VCaP (cell line): Measurements from ENCODE around the gene RXRA.

Experiments
- H3K27ac ChIP-seq: fragments of 450-650 bp; 2 replicates; pipeline ENCODE4 v1.5.1; 2017
- TF ChIP-seq, protein P1 (sequence below): fragments of 450-650 bp; conservative IDR thresholded peaks from 2 replicates; pipeline ENCODE4 v1.5.1; 2017; ENCODE audit warnings: mild to moderate bottlenecking, moderate library complexity

RXRA gene

DNA sequence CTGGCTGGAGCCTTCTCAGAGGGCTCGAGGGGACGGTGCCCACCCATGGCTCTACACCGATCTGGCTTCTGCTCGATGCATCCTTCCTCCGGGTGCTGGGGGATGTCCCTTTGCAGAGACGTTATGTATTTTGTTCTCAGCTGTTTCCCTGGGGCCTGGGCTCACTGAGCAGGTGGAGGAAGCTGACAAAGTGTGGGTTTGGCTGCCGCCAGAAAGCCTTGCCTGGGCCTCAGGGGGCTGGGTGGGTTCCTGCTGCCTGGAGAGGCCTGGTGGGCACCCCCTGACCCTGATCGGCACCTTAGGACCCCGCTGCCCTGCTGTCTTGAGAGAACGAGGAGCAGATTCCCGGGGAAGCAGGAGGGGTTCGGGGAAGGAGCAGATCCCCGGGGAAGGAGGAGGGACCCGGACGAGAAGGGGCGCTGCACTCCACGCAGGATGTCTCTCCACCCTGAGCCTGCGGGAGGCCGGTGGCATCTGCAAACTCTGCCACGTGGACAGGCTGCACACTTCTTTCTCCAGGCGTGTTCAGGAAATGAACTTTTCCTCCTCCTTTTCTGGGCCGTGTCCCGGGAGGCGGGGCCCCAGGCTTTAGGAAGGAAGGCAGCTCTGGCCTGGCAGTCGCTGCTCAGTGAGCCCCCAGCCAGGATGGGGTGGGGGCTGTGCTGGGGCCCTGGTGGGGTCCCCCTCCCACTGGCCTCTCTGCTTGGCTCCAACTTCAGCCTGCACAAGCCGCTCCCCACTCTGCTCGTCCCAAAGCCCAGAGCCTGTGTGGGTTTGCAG is 148.9 kb downstream of the RXRA start:
- TF ChIP-seq, protein P1, sequence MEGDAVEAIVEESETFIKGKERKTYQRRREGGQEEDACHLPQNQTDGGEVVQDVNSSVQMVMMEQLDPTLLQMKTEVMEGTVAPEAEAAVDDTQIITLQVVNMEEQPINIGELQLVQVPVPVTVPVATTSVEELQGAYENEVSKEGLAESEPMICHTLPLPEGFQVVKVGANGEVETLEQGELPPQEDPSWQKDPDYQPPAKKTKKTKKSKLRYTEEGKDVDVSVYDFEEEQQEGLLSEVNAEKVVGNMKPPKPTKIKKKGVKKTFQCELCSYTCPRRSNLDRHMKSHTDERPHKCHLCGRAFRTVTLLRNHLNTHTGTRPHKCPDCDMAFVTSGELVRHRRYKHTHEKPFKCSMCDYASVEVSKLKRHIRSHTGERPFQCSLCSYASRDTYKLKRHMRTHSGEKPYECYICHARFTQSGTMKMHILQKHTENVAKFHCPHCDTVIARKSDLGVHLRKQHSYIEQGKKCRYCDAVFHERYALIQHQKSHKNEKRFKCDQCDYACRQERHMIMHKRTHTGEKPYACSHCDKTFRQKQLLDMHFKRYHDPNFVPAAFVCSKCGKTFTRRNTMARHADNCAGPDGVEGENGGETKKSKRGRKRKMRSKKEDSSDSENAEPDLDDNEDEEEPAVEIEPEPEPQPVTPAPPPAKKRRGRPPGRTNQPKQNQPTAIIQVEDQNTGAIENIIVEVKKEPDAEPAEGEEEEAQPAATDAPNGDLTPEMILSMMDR = no peak
- peak overlapping the region; percentile 47; the same call in 1 of the 2 replicates for H3K27ac ChIP-seq

DNA sequence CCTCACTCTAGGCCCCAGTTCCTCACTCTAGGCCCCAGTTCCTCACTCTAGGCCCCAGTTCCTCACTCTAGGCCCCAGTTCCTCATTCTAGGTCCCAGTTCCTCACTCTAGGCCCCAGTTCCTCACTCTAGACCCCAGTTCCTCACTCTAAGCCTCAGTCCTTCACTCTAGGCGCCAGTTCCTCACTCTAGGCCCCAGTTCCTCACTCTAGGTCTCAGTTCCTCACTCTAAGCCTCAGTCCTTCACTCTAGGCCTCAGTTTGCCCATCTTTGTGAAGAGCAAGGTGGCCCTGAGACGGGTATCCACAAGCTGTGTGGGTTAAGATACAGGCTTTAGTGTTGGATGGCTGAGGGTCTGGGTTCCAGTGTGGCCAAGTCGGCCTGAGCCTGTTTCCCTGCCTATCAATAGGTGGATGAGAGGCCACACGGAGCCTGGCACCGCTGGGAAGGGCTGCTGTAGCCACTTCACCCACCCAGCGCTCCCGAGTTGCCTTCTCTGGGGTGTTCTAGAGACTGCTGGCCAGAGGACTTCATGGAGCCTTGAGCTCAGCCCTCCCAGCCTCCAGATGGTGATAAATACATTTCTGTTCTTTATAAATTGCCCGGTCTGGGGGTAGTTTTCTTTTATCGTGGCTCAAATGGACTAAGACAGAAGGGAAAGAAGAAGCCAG is 150.2 kb downstream of the RXRA start:
- no peak overlapping the region for H3K27ac ChIP-seq
- TF ChIP-seq, protein P1 = no peak

DNA sequence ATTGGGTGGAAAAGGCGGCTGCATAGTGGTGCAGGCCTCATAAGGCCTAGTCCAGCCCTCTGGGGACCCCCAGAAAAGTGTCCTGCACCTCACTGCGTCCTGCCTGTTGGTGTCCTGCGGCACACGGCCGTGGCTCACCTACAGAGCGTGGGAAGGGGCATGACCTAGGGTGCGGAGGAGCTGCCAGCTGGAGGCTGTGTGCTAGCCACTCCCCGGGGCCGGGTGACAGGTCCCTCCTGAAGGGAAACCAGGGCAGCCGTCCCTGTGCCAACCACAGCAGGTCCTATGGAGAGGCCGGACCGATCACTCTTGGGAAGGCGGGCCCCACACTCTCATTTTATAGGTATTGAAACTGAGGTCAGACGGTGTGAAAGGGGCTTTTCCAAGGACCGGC is 150.7 kb downstream of the RXRA start:
- H3K27ac ChIP-seq = no peak overlapping the region
- TF ChIP-seq, protein P1 = no peak

DNA sequence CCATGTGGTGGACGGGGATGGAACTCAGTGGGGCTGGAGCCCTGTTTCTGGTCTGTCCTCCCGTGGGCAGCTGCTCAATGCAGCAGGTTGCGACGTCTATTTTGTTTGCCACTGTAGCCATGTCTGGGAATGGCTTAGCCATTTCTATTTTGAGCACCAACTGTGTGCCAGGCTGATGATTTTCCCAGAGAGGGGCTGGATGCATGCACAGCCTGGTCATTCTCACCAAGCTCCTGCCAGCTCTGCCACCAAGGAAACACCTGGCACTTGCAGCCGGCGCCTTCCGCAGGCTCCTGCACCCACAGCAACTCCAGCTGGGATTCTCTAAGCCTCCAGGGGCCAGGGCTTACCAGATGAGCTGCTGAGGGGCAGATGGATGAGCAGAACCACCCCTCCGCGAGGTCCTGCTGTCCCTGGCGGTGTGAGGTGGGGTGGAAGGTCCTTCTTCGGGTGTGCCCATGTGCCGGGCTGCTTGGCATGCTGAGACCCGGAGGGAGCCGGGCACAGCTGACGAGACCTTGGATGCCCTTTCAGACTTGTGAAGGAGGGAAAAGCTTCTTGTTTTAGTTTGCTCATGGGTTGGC is 151.2 kb downstream of the RXRA start:
- H3K27ac ChIP-seq = no peak overlapping the region
- TF ChIP-seq, protein P1 = no peak

DNA sequence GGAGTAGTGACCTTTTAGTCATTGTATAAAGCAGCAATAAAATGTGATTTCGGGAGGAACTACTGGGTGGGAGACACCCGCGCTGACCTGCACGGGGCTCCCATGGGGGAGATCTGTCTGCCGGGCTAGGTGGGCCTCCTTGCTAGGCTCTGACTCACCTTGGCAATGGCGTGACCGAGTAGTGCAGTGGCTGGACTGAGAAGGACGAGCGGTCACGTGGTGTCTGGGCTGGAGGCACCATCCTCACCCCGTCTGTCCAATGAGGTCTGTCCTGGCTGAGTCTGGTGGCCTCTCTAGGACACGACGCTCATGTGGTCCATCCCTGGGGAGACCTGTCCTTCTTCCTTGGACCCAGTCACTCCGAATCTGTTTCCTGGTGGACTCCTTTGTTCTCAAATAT is 151.7 kb downstream of the RXRA start:
- no peak overlapping the region for H3K27ac ChIP-seq
- TF ChIP-seq, protein P1 = no peak

DNA sequence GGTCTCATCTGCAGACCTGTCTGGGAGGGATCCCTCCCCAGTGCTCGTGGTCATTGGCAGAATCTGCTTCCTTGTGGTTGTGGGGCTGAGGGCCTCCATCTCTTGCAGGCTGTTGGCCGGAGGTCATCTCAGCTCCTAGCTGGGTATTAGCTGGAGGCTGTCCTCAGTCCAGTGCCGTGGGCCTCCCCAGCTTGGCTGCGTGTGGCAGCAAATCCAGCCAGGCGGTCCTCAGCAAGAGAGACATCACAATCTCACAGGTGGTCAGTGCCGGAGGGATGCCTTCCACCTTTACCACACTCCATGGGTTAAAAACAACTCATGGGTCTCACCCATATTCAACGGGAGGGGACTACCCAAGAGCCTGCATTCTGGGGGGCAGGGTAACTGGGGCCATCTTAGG is 155.5 kb downstream of the RXRA start:
- no peak overlapping the region for H3K27ac ChIP-seq
- TF ChIP-seq, protein P1 = no peak

DNA sequence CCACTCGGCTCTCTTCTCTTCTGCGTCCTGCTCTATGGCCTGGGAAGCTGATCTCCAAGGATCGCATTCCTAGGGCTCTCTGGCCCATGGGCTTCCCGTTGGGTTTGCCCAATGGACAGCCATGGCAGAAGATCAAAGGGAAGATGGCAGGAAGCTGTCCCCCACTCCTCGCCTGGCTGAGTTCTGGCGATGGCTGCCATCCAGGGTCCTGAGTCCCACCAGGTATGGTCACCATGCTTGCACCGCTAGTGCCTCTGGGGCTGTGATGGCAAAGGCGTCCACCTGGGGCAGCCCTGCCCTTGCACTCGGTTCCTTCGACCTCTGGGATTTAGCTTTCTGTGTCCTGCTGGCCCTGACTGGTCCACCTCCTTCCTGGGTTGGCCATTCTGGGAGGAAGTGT is 156.0 kb downstream of the RXRA start:
- TF ChIP-seq, protein P1 = no peak
- no peak overlapping the region for H3K27ac ChIP-seq
